Measurements from ENCODE around the gene NSUN3. TPM values are rescaled to one million over a fixed set of nuclear protein-coding genes. Genes with fewer than 3 reads are reported as not detected.

The NSUN3 gene
- total and polyA plus RNA-seq, 10 of the 15 experiments (the other 5 are each of a cell fraction or from before 2014, with no cell fraction given) = 9.1 to 20.3 (median 11.7) TPM

DNA sequence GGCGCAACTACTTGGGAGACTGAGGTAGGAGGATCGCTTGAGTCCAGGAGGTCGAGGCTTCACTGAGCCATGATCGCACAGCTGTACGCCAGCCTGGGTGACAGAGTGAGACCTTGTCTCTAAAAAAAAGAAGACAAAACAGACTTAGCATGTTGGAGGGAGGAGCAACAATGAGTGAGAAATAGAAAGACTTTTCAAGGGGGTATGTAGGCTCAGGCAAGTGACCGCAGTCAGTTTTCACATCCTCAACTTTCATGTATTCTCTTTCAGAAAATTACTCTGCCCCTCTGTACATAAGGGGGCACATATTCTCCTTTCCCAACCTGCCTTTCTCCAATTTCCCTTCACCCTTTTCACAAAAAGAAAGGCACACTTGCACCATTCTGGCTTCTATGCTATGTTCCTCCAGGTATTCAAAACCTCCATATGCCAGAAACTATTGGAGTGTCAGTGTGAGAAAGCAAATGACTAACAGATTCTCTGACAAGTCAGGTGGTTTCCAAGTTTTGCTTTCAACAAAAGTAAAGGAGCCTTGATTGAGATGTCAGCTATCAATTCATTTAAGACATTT lies 7.6 kb downstream of the NSUN3 start (continued):
- peak; percentile 79 for TF ChIP-seq MLLT1 (IDR thresholded peaks at IDR 0.05)
- no peak for TF ChIP-seq NFYA (IDR thresholded peaks at IDR 0.05; ENCODE audit: borderline replicate concordance, low read depth, low read length)
- TF ChIP-seq NR2F1 (conservative IDR thresholded peaks at IDR 0.05) = peak; percentile 44; the same call in 1 of the 2 replicates
- TF ChIP-seq ZNF274 (IDR thresholded peaks at IDR 0.05; ENCODE audit: insufficient read depth, insufficient read length) = no peak
- no peak for TF ChIP-seq ZNF207 (IDR thresholded peaks at IDR 0.05; ENCODE audit: borderline replicate concordance)
- TF ChIP-seq, protein P1, sequence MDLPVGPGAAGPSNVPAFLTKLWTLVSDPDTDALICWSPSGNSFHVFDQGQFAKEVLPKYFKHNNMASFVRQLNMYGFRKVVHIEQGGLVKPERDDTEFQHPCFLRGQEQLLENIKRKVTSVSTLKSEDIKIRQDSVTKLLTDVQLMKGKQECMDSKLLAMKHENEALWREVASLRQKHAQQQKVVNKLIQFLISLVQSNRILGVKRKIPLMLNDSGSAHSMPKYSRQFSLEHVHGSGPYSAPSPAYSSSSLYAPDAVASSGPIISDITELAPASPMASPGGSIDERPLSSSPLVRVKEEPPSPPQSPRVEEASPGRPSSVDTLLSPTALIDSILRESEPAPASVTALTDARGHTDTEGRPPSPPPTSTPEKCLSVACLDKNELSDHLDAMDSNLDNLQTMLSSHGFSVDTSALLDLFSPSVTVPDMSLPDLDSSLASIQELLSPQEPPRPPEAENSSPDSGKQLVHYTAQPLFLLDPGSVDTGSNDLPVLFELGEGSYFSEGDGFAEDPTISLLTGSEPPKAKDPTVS (IDR thresholded peaks at IDR 0.05; ENCODE audit: low read depth, low read length) = no peak
- TF ChIP-seq, protein P2, sequence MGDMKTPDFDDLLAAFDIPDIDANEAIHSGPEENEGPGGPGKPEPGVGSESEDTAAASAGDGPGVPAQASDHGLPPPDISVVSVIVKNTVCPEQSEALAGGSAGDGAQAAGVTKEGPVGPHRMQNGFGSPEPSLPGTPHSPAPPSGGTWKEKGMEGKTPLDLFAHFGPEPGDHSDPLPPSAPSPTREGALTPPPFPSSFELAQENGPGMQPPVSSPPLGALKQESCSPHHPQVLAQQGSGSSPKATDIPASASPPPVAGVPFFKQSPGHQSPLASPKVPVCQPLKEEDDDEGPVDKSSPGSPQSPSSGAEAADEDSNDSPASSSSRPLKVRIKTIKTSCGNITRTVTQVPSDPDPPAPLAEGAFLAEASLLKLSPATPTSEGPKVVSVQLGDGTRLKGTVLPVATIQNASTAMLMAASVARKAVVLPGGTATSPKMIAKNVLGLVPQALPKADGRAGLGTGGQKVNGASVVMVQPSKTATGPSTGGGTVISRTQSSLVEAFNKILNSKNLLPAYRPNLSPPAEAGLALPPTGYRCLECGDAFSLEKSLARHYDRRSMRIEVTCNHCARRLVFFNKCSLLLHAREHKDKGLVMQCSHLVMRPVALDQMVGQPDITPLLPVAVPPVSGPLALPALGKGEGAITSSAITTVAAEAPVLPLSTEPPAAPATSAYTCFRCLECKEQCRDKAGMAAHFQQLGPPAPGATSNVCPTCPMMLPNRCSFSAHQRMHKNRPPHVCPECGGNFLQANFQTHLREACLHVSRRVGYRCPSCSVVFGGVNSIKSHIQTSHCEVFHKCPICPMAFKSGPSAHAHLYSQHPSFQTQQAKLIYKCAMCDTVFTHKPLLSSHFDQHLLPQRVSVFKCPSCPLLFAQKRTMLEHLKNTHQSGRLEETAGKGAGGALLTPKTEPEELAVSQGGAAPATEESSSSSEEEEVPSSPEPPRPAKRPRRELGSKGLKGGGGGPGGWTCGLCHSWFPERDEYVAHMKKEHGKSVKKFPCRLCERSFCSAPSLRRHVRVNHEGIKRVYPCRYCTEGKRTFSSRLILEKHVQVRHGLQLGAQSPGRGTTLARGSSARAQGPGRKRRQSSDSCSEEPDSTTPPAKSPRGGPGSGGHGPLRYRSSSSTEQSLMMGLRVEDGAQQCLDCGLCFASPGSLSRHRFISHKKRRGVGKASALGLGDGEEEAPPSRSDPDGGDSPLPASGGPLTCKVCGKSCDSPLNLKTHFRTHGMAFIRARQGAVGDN (IDR thresholded peaks at IDR 0.05) = peak; percentile 47; the same call in 1 of the 2 replicates
- no peak for TF ChIP-seq ZSCAN29 (IDR thresholded peaks at IDR 0.05)
- no peak for TF ChIP-seq ELK1 (IDR thresholded peaks at IDR 0.05; ENCODE audit: low read depth, low read length)
- peak; percentile 71 for TF ChIP-seq GATAD2B (conservative IDR thresholded peaks at IDR 0.05; ENCODE audit: low read depth)
- no peak for TF ChIP-seq TARDBP (IDR thresholded peaks at IDR 0.05; ENCODE audit: borderline replicate concordance)
- no peak for TF ChIP-seq PRDM15 (CRISPR knock-in tag; IDR thresholded peaks at IDR 0.05)
- TF ChIP-seq SRF (IDR thresholded peaks at IDR 0.05; ENCODE audit: low read depth in 2 of 2, low read length in 2 of 2) = no peak
